ENCODE measurements around the gene YY1AP1. TPM values are rescaled to one million over a fixed set of nuclear protein-coding genes. Genes with fewer than 3 reads are reported as not detected.
"Not testable (repeated sequence)": the region's sequence is repeated elsewhere in the genome, so short reads cannot be mapped to it uniquely, and the experiment has no call there.

The YY1AP1 gene
- total RNA-seq, 2 donors from 2014 or later = 41.9 to 62.1 TPM

GRCh38 chr1:155645648-155646047, 42.9 kb downstream of the YY1AP1 start:
- Histone ChIP-seq H3K27me3 (no peaks in the 10 kb centered on the region), H3K9ac (ENCODE audit: low read depth in 2 of 2, low read length in 2 of 2) (no peak overlapping the region)

GRCh38 chr1:155645034-155645598, 43.5 kb downstream of the YY1AP1 start:
- DNase-seq = no peak
- Histone ChIP-seq H3K9me3 (no peaks in the 10 kb centered on the region), H3K9ac (ENCODE audit: low read depth in 2 of 2, low read length in 2 of 2) (no peak overlapping the region), H3K27me3 (no peaks in the 10 kb centered on the region), H3K36me3 (no peaks in the 10 kb centered on the region), H3K4me1 (no peaks in the 10 kb centered on the region), H3K4me3 (no peak overlapping the region), H3K27ac (no peak overlapping the region)
- no peak for TF ChIP-seq CTCF (IDR thresholded peaks at IDR 0.05)
- intact Hi-C loops (cut with DNase I) = no loop called here

More at GRCh38 chr1:155645648-155646047, 42.9 kb downstream of the YY1AP1 start:
- no peak for TF ChIP-seq CTCF (IDR thresholded peaks at IDR 0.05)
- no peak overlapping the region for H3K4me3 ChIP-seq
- no peaks in the 10 kb centered on the region for H3K4me1 ChIP-seq
- no peaks in the 10 kb centered on the region for H3K36me3 ChIP-seq
- intact Hi-C loops (cut with DNase I) = no loop called here
- no peak overlapping the region for H3K27ac ChIP-seq
- H3K9me3 ChIP-seq = no peaks in the 10 kb centered on the region
- no peak for DNase-seq

DNA sequence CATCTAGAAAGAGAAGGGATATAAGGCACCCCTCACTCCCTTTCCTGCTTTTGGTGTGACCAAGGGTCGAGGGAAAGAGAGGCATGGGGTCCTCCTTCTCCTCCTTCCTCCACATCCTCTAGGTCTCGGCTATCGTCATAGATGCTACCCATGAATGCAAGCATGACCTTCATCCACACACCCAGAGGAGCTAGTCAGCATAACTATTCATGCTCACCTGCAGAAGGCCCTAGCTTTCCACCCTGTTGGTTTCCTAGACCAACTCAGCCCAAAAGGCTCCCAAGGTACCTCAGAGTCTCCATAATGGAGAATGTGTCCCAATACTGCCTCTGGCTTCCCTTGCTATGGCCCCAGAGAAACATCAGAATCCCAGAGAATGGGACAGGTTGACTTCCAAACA, 45.3 kb downstream of the YY1AP1 start:
- intact Hi-C loops (cut with DNase I) = no loop called here

DNA sequence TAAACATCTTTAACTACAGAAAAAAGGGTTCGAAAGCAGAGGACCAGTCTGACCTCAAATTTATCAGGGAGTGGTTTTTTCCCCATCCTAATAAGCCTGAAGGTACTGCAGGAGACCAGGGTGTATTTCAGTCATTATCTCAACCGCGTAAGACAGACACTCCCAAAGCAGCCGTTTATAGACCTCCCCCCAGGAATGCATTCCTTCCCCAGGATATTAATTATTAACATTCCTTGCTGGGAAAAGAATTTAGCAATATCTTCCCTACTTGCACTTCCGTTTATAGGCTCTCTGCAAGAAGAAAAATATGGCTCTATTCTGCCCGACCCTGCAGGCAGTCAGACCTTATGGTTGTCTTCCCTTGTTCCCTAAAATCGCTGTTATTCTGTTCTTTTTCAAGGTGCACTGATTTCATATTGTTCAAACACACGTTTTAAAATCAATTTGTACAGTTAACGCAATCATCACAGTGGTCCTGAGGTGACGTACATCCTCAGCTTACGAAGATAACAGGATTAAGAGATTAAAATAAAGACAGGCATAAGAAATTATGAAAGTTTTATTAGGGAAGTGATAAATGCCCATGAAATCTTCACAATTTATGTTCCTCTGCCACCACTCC, 45.9 kb downstream of the YY1AP1 start:
- H3K9me3 ChIP-seq; H3K27ac ChIP-seq; H3K27me3 ChIP-seq; DNase-seq; intact Hi-C loops (cut with DNase I); H3K36me3 ChIP-seq; H3K4me1 ChIP-seq; H3K4me3 ChIP-seq; H3K9ac ChIP-seq (ENCODE audit: low read depth in 2 of 2, low read length in 2 of 2): not testable (repeated sequence)

More for the DNA sequence above, 45.3 kb downstream of the YY1AP1 start:
- Histone ChIP-seq H3K9ac (ENCODE audit: low read depth in 2 of 2, low read length in 2 of 2) (no peak overlapping the region), H3K9me3 (no peaks in the 10 kb centered on the region), H3K4me3 (no peak overlapping the region), H3K27ac (no peak overlapping the region), H3K27me3 (no peaks in the 10 kb centered on the region), H3K4me1 (no peaks in the 10 kb centered on the region), H3K36me3 (no peaks in the 10 kb centered on the region)
- no peak for DNase-seq
- TF ChIP-seq CTCF (IDR thresholded peaks at IDR 0.05) = no peak

- no peak for DNase-seq
- Histone ChIP-seq H3K9ac (ENCODE audit: low read depth in 2 of 2, low read length in 2 of 2) (no peak overlapping the region), H3K4me1 (no peaks in the 10 kb centered on the region), H3K9me3 (no peaks in the 10 kb centered on the region), H3K27ac (no peak overlapping the region), H3K4me3 (no peak overlapping the region), H3K36me3 (no peaks in the 10 kb centered on the region), H3K27me3 (no peaks in the 10 kb centered on the region)
- no peak for TF ChIP-seq CTCF (IDR thresholded peaks at IDR 0.05)
- intact Hi-C loops (cut with DNase I) = no loop called here
Measured at GRCh38 chr1:155640367-155640766, 48.2 kb downstream of the YY1AP1 start.

DNA sequence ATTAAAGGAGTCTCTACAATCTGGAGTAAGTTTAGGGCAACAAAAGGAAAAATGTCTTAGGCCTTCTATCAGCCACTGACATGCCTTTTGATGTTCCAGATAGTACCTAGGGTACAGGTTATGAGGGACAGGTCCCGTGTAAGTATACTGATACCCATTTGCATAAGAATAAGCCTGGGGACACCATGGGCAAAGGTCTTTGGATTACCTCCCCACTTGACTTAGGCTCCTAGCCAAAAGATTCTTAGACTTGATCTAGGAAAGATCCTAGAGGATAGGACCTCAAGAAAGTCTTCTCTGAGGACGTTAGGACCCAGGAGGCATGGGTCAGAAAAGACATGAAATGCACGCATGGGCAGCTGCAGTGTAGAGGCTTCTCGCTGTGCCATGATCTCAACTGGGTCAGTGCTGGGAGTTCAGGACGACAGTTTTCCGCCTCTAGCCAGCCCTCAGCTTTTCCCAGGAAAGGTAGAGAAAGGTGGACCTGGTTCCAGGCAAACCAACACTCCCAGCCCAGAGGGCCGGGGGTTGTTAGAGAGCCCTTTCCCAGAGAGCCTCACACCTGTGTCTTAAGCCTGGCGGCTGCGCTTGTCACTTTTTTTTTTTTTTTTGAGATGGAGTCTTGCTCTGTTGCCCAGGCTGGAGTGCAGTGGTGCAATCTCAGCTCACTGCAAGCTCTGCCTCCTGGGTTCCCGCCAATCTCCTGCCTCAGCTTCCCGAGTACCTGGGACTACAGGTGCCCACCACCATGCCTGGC, 52.0 kb downstream of the YY1AP1 start:
- no peak overlapping the region for H3K27ac ChIP-seq
- intact Hi-C loops (cut with DNase I) = no loop called here
- no peaks in the 10 kb centered on the region for H3K27me3 ChIP-seq
- peak overlapping the region; percentile 16 for H3K4me3 ChIP-seq
- TF ChIP-seq CTCF (IDR thresholded peaks at IDR 0.05) = no peak
- no peak overlapping the region for H3K9ac ChIP-seq (ENCODE audit: low read depth in 2 of 2, low read length in 2 of 2)
- no peaks in the 10 kb centered on the region for H3K9me3 ChIP-seq
- no peak for DNase-seq
- H3K4me1 ChIP-seq = no peaks in the 10 kb centered on the region
- H3K36me3 ChIP-seq = no peaks in the 10 kb centered on the region

DNA sequence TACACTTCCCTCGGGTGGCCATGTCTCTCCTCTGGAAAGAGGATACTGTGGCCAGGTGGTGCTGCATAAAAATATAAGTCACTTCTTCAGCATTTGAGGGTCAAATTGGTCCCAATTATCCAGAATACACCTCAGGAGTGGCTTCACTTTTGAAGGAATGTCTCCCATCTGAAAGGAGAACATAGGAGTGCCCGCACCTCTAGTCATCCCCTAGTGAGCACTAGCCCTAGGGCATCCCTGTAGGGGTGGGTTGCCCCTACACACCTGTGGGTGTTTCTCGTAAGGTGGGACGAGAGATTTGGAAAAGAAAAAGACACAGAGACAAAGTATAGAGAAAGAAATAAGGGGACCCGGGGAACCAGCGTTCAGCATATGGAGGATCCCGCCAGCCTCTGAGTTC, 62.1 kb downstream of the YY1AP1 start:
- H3K27ac ChIP-seq; intact Hi-C loops (cut with DNase I); DNase-seq; H3K9me3 ChIP-seq; H3K4me1 ChIP-seq; H3K36me3 ChIP-seq; H3K4me3 ChIP-seq; H3K9ac ChIP-seq (ENCODE audit: low read depth in 2 of 2, low read length in 2 of 2); H3K27me3 ChIP-seq: not testable (repeated sequence)
